Endothelial cell of umbilical vein (primary cell): ENCODE results near the gene PCGF2. TPM values are rescaled to one million over a fixed set of nuclear protein-coding genes. Genes with fewer than 3 reads are reported as not detected.

Experiments
- BruUV-seq: library from RNA; stranded (reverse); fragments of 400-500 nt; replicated peaks from 2 replicates; lab custom pipeline; 2021; lab: Mats Ljungman, UMichigan
- CTCF ChIA-PET: fragments of 300-600, 350-600 bp; sonication (Branson Sonifier 250); formaldehyde crosslinking; loops from one replicate; lab custom pipeline; 2021; ENCODE audit warnings: antibody characterized with exemption, inconsistent platforms; lab: Charles Lee
- POLR2A ChIA-PET: fragments of 300-600, 350-600 bp; sonication (Branson Sonifier 250); formaldehyde crosslinking; loops from one replicate; lab custom pipeline; 2021; ENCODE audit warnings: antibody characterized with exemption, inconsistent platforms; lab: Charles Lee
- DNase-seq: peaks from one replicate; pipeline ENCODE4 v3.0.0-alpha.2; 2011; ENCODE audit warnings: low read depth, low spot score
- FAIRE-seq: peaks from 2 replicates; lab custom pipeline; 2011; peaks lifted over from hg19 to GRCh38; lab: Jason Lieb, UNC
- H2AFZ ChIP-seq: 2 replicates; pipeline ENCODE4 v1.6.0; 2012; ENCODE audit warnings: low read depth, low read length, control low read depth, inconsistent platforms
- H3K27ac ChIP-seq: 2 replicates; pipeline ENCODE4 v1.5.1; 2011; ENCODE audit warnings: low read depth, mild to moderate bottlenecking, control low read depth, low read length, moderate library complexity; ENCODE audit not compliant: insufficient read depth
- H3K27me3 ChIP-seq, 2 experiments: 2 replicates each; pipeline versions ENCODE4 v1.6.0 to v1.6.1; 2011; ENCODE audit warnings: low read length in 2 of 2, mixed read lengths in 1 of 2; ENCODE audit not compliant: control insufficient read depth in 2 of 2, insufficient read depth in 2 of 2
- H3K36me3 ChIP-seq, 2 experiments: 2 replicates in 1 of 2; 3 replicates in 1 of 2; pipeline ENCODE4 v1.5.1; 2011; ENCODE audit warnings: low read length in 2 of 2, mild to moderate bottlenecking in 1 of 2, moderate library complexity in 1 of 2; ENCODE audit not compliant: control insufficient read depth in 2 of 2, insufficient read depth in 2 of 2; ENCODE audit errors: extremely low read depth in 1 of 2
- H3K4me1 ChIP-seq: 3 replicates; pipeline ENCODE4 v1.5.1; 2011; ENCODE audit warnings: mild to moderate bottlenecking, low read length; ENCODE audit not compliant: control insufficient read depth, insufficient read depth; ENCODE audit errors: extremely low read depth
- H3K4me2 ChIP-seq: 2 replicates; pipeline ENCODE4 v1.6.1; 2011; ENCODE audit warnings: low read length, control low read depth, mixed read lengths; ENCODE audit not compliant: insufficient read depth
- H3K4me3 ChIP-seq, 3 experiments: fragments of 200-600 bp in 1 of 3; sonication (generic), shearing (Covaris generic) in 1 of 3; replicated peaks in 1 of 3; 2 replicates each; pipeline ENCODE4 v1.5.1; 2011 to 2016; ENCODE audit warnings: control low read depth in 3 of 3, low read length in 3 of 3, mild to moderate bottlenecking in 2 of 3, inconsistent platforms in 1 of 3, low read depth in 1 of 3, moderate library complexity in 1 of 3; ENCODE audit not compliant: insufficient read depth in 1 of 3
- H3K79me2 ChIP-seq: 2 replicates; pipeline ENCODE4 v1.6.0; 2012; ENCODE audit warnings: low read length, inconsistent platforms; ENCODE audit not compliant: control insufficient read depth, insufficient read depth
- H3K9ac ChIP-seq: replicated peaks from 2 replicates; pipeline ENCODE3; 2011; ENCODE audit warnings: low read length, control low read depth; ENCODE audit not compliant: insufficient read depth; ENCODE audit errors: extremely low read depth
- H3K9me1 ChIP-seq: replicated peaks from 3 replicates; pipeline ENCODE4 v1.6.0; 2011; ENCODE audit warnings: mild to moderate bottlenecking, low read length; ENCODE audit not compliant: control insufficient read depth, insufficient read depth; ENCODE audit errors: extremely low read depth
- H3K9me3 ChIP-seq: replicated peaks from 2 replicates; pipeline ENCODE4 v1.5.1; 2012; ENCODE audit warnings: low read length, inconsistent platforms; ENCODE audit not compliant: control insufficient read depth, insufficient read depth
- H4K20me1 ChIP-seq: replicated peaks from 2 replicates; pipeline ENCODE3; 2011; ENCODE audit warnings: mild to moderate bottlenecking, low read length; ENCODE audit not compliant: control insufficient read depth, insufficient read depth; ENCODE audit errors: extremely low read depth
- EZH2 ChIP-seq: IDR thresholded peaks from 2 replicates; pipeline ENCODE4 v1.6.1; 2012; ENCODE audit warnings: borderline replicate concordance, low read depth, mild to moderate bottlenecking, moderate library complexity, low read length, inconsistent platforms; ENCODE audit not compliant: severe bottlenecking
- FOS ChIP-seq: IDR thresholded peaks from 2 replicates; pipeline ENCODE4 v1.6.1; 2011; ENCODE audit warnings: mild to moderate bottlenecking, low read length, moderate library complexity, borderline replicate concordance; ENCODE audit not compliant: insufficient read depth
- GATA2 ChIP-seq: IDR thresholded peaks from 2 replicates; pipeline ENCODE4 v1.7.0; 2011; ENCODE audit warnings: low read depth, mild to moderate bottlenecking, moderate library complexity, mixed read lengths, low read length; ENCODE audit not compliant: insufficient read length, insufficient read depth
- JUN ChIP-seq: IDR thresholded peaks from 2 replicates; pipeline ENCODE4 v1.6.1; 2011; ENCODE audit warnings: borderline replicate concordance, low read depth; ENCODE audit not compliant: insufficient read length, insufficient read depth
- MYC ChIP-seq: IDR thresholded peaks from one replicate; pipeline ENCODE4 v1.6.1; 2011; ENCODE audit warnings: mild to moderate bottlenecking, low read depth, low read length
- POLR2A ChIP-seq: IDR thresholded peaks from 2 replicates; pipeline ENCODE4 v1.6.1; 2012; ENCODE audit warnings: low read depth, mild to moderate bottlenecking, control low read depth, low read length
- POLR2AphosphoS5 ChIP-seq: IDR thresholded peaks from 2 replicates; pipeline ENCODE4 v1.6.1; 2012; ENCODE audit warnings: low read depth, mild to moderate bottlenecking, control low read depth, low read length, moderate library complexity; ENCODE audit not compliant: insufficient read depth
- dilution Hi-C: fragments of 300-500 bp; cut with MboI; formaldehyde crosslinking; loops from one replicate; pipeline ENCODE4 v1.15.0; 2019; ENCODE audit warnings: low sequenced_read_pairs; ENCODE audit not compliant: extremely low pct_ligation_motif_present
- intact Hi-C: fragments of 100-400 bp; cut with micrococcal nuclease; formaldehyde crosslinking; loops from one replicate; pipeline ENCODE4 v1.10.0; 2022
- polyA plus RNA-seq, 4 experiments: library from polyadenylated mRNA; depleted of rRNA in 3 of 4; stranded (reverse) in 3 of 4; unstranded in 1 of 4; fragments of >200 nt; gene quantifications; 2 replicates each; pipeline versions ENCODE4 v1.2.1 to v1.2.3, GENCODE V29; 2011 to 2012; ENCODE audit warnings: missing spikeins in 1 of 4
- total RNA-seq: library from RNA; stranded (reverse); gene quantifications from 2 replicates; pipeline ENCODE4 v1.2.3, GENCODE V29; 2021
- TF ChIP-seq, protein P1 (sequence below), 2 donors: IDR thresholded peaks; 1 replicate in 1 of 2; 2 replicates in 1 of 2; pipeline ENCODE4 v1.5.1; 2011; ENCODE audit warnings: low read length in 2 of 2, mild to moderate bottlenecking in 2 of 2, moderate library complexity in 2 of 2, control low read depth in 1 of 2, inconsistent platforms in 1 of 2, low read depth in 1 of 2; ENCODE audit not compliant: insufficient read depth in 1 of 2; ENCODE audit errors: extremely low read depth in 1 of 2
- TF ChIP-seq, protein P2 (sequence below): IDR thresholded peaks from 2 replicates; pipeline ENCODE4 v1.6.1; 2011; ENCODE audit not compliant: insufficient read depth, insufficient read length

The PCGF2 gene
- total and polyA plus RNA-seq, 2 donors (not counting 3 experiments of a cell fraction or from before 2014, with no cell fraction given): 39.8 to 78.4 TPM

DNA sequence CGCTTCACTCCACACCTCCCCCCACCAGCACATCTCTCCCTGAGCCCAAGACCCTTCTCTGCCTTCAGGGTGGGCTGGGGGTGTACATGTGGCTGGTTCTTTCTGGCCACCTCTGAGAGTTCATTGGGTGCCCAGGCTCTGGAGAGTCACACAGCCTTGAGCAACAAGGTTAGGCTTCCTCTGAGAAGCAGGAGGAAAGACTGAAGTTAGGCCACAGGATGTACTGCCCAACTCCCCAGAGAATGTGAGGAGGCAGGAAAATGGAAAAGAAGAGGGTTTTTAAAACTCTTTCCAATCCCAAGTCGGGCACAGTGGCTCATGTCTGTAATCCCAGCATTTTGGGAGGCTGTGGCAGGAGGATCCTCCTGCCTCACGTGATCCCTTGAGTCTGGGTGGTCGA, 7.3 kb downstream of the PCGF2 start:
- Histone ChIP-seq H3K79me2 (peaks cover 63% of the 10 kb centered on the region), H3K9me3 (no peaks in the 10 kb centered on the region), H3K4me3 (no peak overlapping the region), H2AFZ (no peak overlapping the region), H3K36me3 (peaks cover 0 to 32% of the 10 kb centered on the region in 2 experiments), H3K9ac (no peak overlapping the region), H3K4me2 (no peak overlapping the region), H3K9me1 (no peaks in the 10 kb centered on the region), H3K27ac (no peak overlapping the region), H4K20me1 (peaks cover 2% of the 10 kb centered on the region), H3K27me3 (no peaks in the 10 kb centered on the region), H3K4me1 (peaks cover 14% of the 10 kb centered on the region)
- no peak for DNase-seq
- ChIA-PET CTCF (no interaction called here), POLR2A (no interaction called here)
- intact Hi-C loops (no loop called here), dilution Hi-C loops (no loop called here)
- BruUV-seq: no TSS peak
- no peak for FAIRE-seq
- TF ChIP-seq POLR2AphosphoS5 (no peak), JUN (no peak), FOS (no peak), POLR2A (no peak), GATA2 (no peak), EZH2 (no peak), MYC (no peak)
- TF ChIP-seq, protein P1, sequence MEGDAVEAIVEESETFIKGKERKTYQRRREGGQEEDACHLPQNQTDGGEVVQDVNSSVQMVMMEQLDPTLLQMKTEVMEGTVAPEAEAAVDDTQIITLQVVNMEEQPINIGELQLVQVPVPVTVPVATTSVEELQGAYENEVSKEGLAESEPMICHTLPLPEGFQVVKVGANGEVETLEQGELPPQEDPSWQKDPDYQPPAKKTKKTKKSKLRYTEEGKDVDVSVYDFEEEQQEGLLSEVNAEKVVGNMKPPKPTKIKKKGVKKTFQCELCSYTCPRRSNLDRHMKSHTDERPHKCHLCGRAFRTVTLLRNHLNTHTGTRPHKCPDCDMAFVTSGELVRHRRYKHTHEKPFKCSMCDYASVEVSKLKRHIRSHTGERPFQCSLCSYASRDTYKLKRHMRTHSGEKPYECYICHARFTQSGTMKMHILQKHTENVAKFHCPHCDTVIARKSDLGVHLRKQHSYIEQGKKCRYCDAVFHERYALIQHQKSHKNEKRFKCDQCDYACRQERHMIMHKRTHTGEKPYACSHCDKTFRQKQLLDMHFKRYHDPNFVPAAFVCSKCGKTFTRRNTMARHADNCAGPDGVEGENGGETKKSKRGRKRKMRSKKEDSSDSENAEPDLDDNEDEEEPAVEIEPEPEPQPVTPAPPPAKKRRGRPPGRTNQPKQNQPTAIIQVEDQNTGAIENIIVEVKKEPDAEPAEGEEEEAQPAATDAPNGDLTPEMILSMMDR (IDR thresholded peaks at IDR 0.05; ENCODE audit: extremely low read depth in 1 of 2, insufficient read depth in 1 of 2, low read depth in 1 of 2, low read length in 2 of 2): no peak
- TF ChIP-seq, protein P2, sequence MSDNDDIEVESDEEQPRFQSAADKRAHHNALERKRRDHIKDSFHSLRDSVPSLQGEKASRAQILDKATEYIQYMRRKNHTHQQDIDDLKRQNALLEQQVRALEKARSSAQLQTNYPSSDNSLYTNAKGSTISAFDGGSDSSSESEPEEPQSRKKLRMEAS: no peak
